PFSK-1 (cell line): Measurements from ENCODE around the gene TMIGD1.

Experiments used
- POLR2AphosphoS5 ChIP-seq: IDR thresholded peaks from 2 replicates; pipeline ENCODE4 v1.6.1; 2012; ENCODE audit warnings: low read depth, mild to moderate bottlenecking, control low read depth, low read length, moderate library complexity
- REST ChIP-seq, 2 experiments: IDR thresholded peaks; 2 replicates each; pipeline versions ENCODE4 v1.6.1 to v1.8.0; 2011 to 2012; ENCODE audit warnings: low read depth in 2 of 2, low read length in 2 of 2, control low read depth in 1 of 2, inconsistent platforms in 1 of 2, mild to moderate bottlenecking in 1 of 2, moderate library complexity in 1 of 2; ENCODE audit not compliant: insufficient read depth in 1 of 2
- TAF1 ChIP-seq: IDR thresholded peaks from 2 replicates; pipeline ENCODE4 v1.6.1; 2012; ENCODE audit warnings: low read length, control low read depth, borderline replicate concordance; ENCODE audit not compliant: insufficient read depth

- peak; percentile 88 for TF ChIP-seq POLR2AphosphoS5
- peak; percentile 80 for TF ChIP-seq TAF1
- TF ChIP-seq REST (IDR thresholded peaks at IDR 0.05; ENCODE audit: insufficient read depth in 1 of 2, low read depth in 2 of 2, low read length in 2 of 2), result no peak
Observed at GRCh38 chr17:30378825-30379302, 45.0 kb upstream of the TMIGD1 start, which contains the start of gene CPD.
